ENCODE data around the gene XYLT1. TPM values are rescaled to one million over a fixed set of nuclear protein-coding genes. Genes with fewer than 3 reads are reported as not detected.

Gene XYLT1
- total and polyA plus RNA-seq, 2 of the 13 experiments (the other 11 are each of a cell fraction or from before 2014, with no cell fraction given), result not detected

GRCh38 chr16:17275076-17276009 is 195.4 kb downstream of the XYLT1 start (continued):
- TF ChIP-seq ZNF552 (CRISPR knock-in tag; IDR thresholded peaks at IDR 0.05; ENCODE audit: borderline replicate concordance), result no peak
- no peak for TF ChIP-seq SATB2 (CRISPR knock-in tag; IDR thresholded peaks at IDR 0.05)
- no peak for TF ChIP-seq TBP (CRISPR knock-in tag; IDR thresholded peaks at IDR 0.05)
- no peak for TF ChIP-seq SETDB1 (CRISPR knock-in tag; IDR thresholded peaks at IDR 0.05; ENCODE audit: borderline replicate concordance)
- TF ChIP-seq ZNF180 (CRISPR knock-in tag; IDR thresholded peaks at IDR 0.05; ENCODE audit: borderline replicate concordance, low read depth), result no peak
- TF ChIP-seq TFDP1 (CRISPR knock-in tag; IDR thresholded peaks at IDR 0.05; ENCODE audit: borderline replicate concordance), result no peak
- no peak for TF ChIP-seq MBD4 (IDR thresholded peaks at IDR 0.05; ENCODE audit: borderline replicate concordance, low read length)
- no peak for TF ChIP-seq ZNF24 (IDR thresholded peaks at IDR 0.05)
- TF ChIP-seq ZNF776 (CRISPR knock-in tag; IDR thresholded peaks at IDR 0.05), result no peak
- no peak for TF ChIP-seq GPN1 (CRISPR knock-in tag; IDR thresholded peaks at IDR 0.05; ENCODE audit: borderline replicate concordance)
- no peak for TF ChIP-seq ASH2L (IDR thresholded peaks at IDR 0.05; ENCODE audit: insufficient read length, low read depth, low read length)
- TF ChIP-seq HNRNPL (IDR thresholded peaks at IDR 0.05; ENCODE audit: low read depth, low read length), result no peak
- TF ChIP-seq ZNF816 (CRISPR knock-in tag; IDR thresholded peaks at IDR 0.05; ENCODE audit: borderline replicate concordance), result no peak
- peak; percentile 60; the same call in 1 of the 2 replicates for TF ChIP-seq HMG20B (CRISPR knock-in tag; conservative IDR thresholded peaks at IDR 0.05)
- TF ChIP-seq ZNF225 (CRISPR knock-in tag; IDR thresholded peaks at IDR 0.05), result no peak
- no peak for TF ChIP-seq THYN1 (CRISPR knock-in tag; IDR thresholded peaks at IDR 0.05; ENCODE audit: borderline replicate concordance, low read depth)
- TF ChIP-seq IKZF4 (CRISPR knock-in tag; IDR thresholded peaks at IDR 0.05; ENCODE audit: borderline replicate concordance, low read depth, not compliant biosample characterization), result no peak
- no peak for TF ChIP-seq HINFP (CRISPR knock-in tag; IDR thresholded peaks at IDR 0.05; ENCODE audit: low read depth)
- TF ChIP-seq TBX2 (CRISPR knock-in tag; IDR thresholded peaks at IDR 0.05; ENCODE audit: borderline replicate concordance), result peak; percentile 40; the same call in 1 of the 2 replicates
- TF ChIP-seq SMAD1 (CRISPR knock-in tag; IDR thresholded peaks at IDR 0.05; ENCODE audit: borderline replicate concordance, low read depth), result no peak
- peak; percentile 30; the same call in 1 of the 2 replicates for TF ChIP-seq HDAC2 (CRISPR knock-in tag; IDR thresholded peaks at IDR 0.05)
- no peak for TF ChIP-seq ZSCAN30 (CRISPR knock-in tag; IDR thresholded peaks at IDR 0.05)
- TF ChIP-seq FUBP1 (CRISPR knock-in tag; IDR thresholded peaks at IDR 0.05; ENCODE audit: borderline replicate concordance), result no peak
- no peak for TF ChIP-seq SAFB2 (CRISPR knock-in tag; IDR thresholded peaks at IDR 0.05; ENCODE audit: borderline replicate concordance, low read depth)

Measured in HepG2 (cell line).